ENCODE data around the gene FIG4.

FIG4 gene

DNA sequence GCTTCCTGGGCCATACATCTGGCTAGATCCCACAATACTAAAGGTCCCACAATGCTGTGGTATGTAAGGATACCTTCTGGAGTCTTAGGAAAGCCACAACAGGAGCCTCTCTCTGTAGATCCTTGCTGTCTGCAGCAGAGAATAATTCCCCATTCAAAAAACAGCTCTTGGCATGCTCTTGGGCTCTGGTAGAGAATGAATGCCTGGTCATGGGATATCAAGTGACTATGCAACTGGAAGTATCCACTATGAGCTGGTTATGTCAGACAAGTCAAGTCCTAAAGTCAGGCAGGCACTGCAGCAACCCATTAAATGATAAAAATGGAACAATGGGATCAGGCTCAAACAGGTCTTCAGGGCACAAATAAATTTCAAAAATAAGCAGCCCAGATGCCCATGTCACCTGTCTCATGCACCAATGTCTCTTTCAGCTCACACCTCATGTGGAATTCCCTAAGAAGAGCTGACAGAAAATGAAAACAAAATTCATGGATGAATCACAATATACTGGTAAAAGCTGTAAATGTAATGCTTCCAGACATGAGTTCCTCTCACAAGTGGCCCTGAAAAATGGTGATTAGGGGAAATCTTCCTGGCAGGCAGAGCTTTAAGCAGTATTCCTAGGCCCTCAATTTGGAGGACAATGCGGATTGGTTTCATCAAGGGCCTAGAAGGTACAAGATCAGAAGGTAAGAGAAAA lies 4.4 kb upstream of the FIG4 start:
- TF ChIP-seq, protein P1, sequence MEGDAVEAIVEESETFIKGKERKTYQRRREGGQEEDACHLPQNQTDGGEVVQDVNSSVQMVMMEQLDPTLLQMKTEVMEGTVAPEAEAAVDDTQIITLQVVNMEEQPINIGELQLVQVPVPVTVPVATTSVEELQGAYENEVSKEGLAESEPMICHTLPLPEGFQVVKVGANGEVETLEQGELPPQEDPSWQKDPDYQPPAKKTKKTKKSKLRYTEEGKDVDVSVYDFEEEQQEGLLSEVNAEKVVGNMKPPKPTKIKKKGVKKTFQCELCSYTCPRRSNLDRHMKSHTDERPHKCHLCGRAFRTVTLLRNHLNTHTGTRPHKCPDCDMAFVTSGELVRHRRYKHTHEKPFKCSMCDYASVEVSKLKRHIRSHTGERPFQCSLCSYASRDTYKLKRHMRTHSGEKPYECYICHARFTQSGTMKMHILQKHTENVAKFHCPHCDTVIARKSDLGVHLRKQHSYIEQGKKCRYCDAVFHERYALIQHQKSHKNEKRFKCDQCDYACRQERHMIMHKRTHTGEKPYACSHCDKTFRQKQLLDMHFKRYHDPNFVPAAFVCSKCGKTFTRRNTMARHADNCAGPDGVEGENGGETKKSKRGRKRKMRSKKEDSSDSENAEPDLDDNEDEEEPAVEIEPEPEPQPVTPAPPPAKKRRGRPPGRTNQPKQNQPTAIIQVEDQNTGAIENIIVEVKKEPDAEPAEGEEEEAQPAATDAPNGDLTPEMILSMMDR (IDR thresholded peaks at IDR 0.05; ENCODE audit: control insufficient read depth, insufficient read depth, low read depth, low read length, missing control alignments) = no peak
- H3K4me3 ChIP-seq (ENCODE audit: control insufficient read depth, low read depth, low read length) = no peak overlapping the region
- no peak for DNase-seq (ENCODE audit: low read depth)

- TF ChIP-seq, protein P1 (IDR thresholded peaks at IDR 0.05; ENCODE audit: control insufficient read depth, insufficient read depth, low read depth, low read length, missing control alignments) = no peak
- no peak overlapping the region for H3K4me3 ChIP-seq (ENCODE audit: control insufficient read depth, low read depth, low read length)
- DNase-seq (ENCODE audit: low read depth) = peak; percentile 80
Observed at GRCh38 chr6:109687271-109687761, 3.8 kb upstream of the FIG4 start.

GRCh38 chr6:109690373-109690736 lies 741 bp upstream of the FIG4 start:
- peak overlapping the region; percentile 75 for H3K4me3 ChIP-seq (ENCODE audit: control insufficient read depth, low read depth, low read length)
- TF ChIP-seq, protein P1 (IDR thresholded peaks at IDR 0.05; ENCODE audit: control insufficient read depth, insufficient read depth, low read depth, low read length, missing control alignments) = no peak
- DNase-seq (ENCODE audit: low read depth) = no peak

DNA sequence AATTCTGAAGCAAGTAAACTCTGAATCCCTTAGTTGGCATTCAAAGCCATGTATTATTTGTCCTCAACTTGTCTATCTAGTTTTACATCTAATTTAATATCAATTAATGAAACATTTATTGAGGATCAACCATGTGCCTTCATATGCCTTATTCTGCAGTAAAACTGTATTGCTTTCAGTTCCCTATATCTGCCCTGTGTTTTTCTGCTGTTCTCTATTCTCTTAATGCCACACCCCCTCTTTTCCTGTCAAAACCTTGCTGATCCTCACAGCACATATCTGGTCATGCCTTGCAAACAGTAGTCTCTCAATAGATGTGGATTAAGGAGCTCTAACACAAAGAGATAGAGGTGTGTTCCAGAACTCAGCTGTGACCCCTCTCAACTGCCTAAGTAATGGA lies 2.0 kb downstream of the FIG4 start:
- TF ChIP-seq, protein P1 (IDR thresholded peaks at IDR 0.05; ENCODE audit: control insufficient read depth, insufficient read depth, low read depth, low read length, missing control alignments) = no peak
- DNase-seq (ENCODE audit: low read depth) = no peak
- H3K4me3 ChIP-seq (ENCODE audit: control insufficient read depth, low read depth, low read length) = no peak overlapping the region

- DNase-seq (ENCODE audit: low read depth) = no peak
- TF ChIP-seq, protein P1 (IDR thresholded peaks at IDR 0.05; ENCODE audit: control insufficient read depth, insufficient read depth, low read depth, low read length, missing control alignments) = no peak
- H3K4me3 ChIP-seq (ENCODE audit: control insufficient read depth, low read depth, low read length) = no peak overlapping the region
Observed at GRCh38 chr6:109695468-109695867, 4.4 kb downstream of the FIG4 start.

DNA sequence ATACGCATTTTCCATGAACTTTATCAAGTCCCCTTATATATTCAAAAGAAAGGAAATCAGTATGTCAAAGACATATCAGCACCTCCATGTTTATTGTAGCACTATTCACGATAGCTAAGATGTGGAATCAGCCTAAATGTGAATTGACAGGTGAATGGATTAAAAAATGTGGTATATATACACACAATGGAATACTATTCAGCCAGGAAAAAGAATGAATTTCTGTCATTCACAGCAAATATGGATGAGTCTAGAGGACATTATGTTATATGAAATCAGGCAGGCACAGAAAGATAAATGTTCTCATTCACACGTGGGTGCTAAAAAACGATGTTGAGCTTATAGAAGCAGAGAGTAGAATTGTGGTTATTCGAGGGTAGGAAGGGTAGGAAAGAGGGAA lies 5.3 kb downstream of the FIG4 start:
- TF ChIP-seq, protein P1 (IDR thresholded peaks at IDR 0.05; ENCODE audit: control insufficient read depth, insufficient read depth, low read depth, low read length, missing control alignments) = no peak
- no peak for DNase-seq (ENCODE audit: low read depth)

More for the DNA sequence above, 5.3 kb downstream of the FIG4 start:
- H3K4me3 ChIP-seq (ENCODE audit: control insufficient read depth, low read depth, low read length) = no peak overlapping the region
